Aorta (tissue), 5 donors: ENCODE results near the gene NFIL3. TPM values are rescaled to one million over a fixed set of nuclear protein-coding genes. Genes with fewer than 3 reads are reported as not detected.
"Not testable (repeated sequence)": the region's sequence is repeated elsewhere in the genome, so short reads cannot be mapped to it uniquely, and the experiment has no call there.

Experiments used
- ATAC-seq: fragments of 200-7000 bp; cut with Tn5 transposase; one replicate; pipeline ENCODE4 v1.9.1; 2022; ENCODE audit warnings: moderate library complexity; ENCODE audit not compliant: low FRiP score
- DNase-seq, 2 donors: peaks; one replicate each; pipeline ENCODE4 v3.0.0-alpha.2; 2020
- H3K27ac ChIP-seq, 2 donors: one replicate each; pipeline ENCODE4 v1.5.1; 2013; ENCODE audit warnings: low read length in 2 of 2, mild to moderate bottlenecking in 2 of 2, moderate library complexity in 2 of 2, control low read depth in 1 of 2, inconsistent platforms in 1 of 2, low read depth in 1 of 2
- H3K27me3 ChIP-seq, 2 donors: one replicate each; pipeline ENCODE4 v1.6.1; 2013; ENCODE audit warnings: control low read depth in 1 of 2, low read length in 1 of 2, mild to moderate bottlenecking in 1 of 2, moderate library complexity in 1 of 2; ENCODE audit not compliant: insufficient read depth in 2 of 2, control insufficient read depth in 1 of 2
- H3K36me3 ChIP-seq, 2 donors: one replicate each; pipeline ENCODE4 v1.6.1; 2013; ENCODE audit warnings: control low read depth in 1 of 2, low read length in 1 of 2, mild to moderate bottlenecking in 1 of 2; ENCODE audit not compliant: insufficient read depth in 2 of 2, control insufficient read depth in 1 of 2
- H3K4me1 ChIP-seq, 2 donors: one replicate each; pipeline ENCODE4 v1.6.1; 2013; ENCODE audit warnings: low read length in 2 of 2, control low read depth in 1 of 2, mild to moderate bottlenecking in 1 of 2, moderate library complexity in 1 of 2; ENCODE audit not compliant: insufficient read depth in 2 of 2, control insufficient read depth in 1 of 2
- H3K4me3 ChIP-seq, 2 donors: one replicate each; pipeline ENCODE4 v1.5.1; 2013; ENCODE audit warnings: low read length in 2 of 2, control low read depth in 1 of 2, mild to moderate bottlenecking in 1 of 2
- H3K9me3 ChIP-seq: one replicate; pipeline ENCODE4 v1.6.1; 2013; ENCODE audit warnings: mild to moderate bottlenecking, low read length; ENCODE audit not compliant: control insufficient read depth
- WGBS, 2 donors: extraction: QIAGEN DNeasy Blood & Tissue Kit; methylation state at CpG; one replicate each; pipeline ENCODE4 v1.1.7; 2013; 5-methylcytosine and 5-hydroxymethylcytosine counted together
- intact Hi-C, 2 donors: fragments of 100-400 bp; cut with DNase I; formaldehyde crosslinking; loops; one replicate each; pipeline versions ENCODE4 v1.14.2 to v1.15.0; 2022
- polyA plus RNA-seq, 2 donors: library from polyadenylated mRNA; stranded (reverse); fragments of 200-250 nt; gene quantifications; one replicate each; pipeline ENCODE4 v1.2.3, GENCODE V29; 2013
- total RNA-seq, 2 donors: library from RNA; stranded (reverse); fragmentation: NEBNext Ultra II Directional; extraction: Animal tissue kit (Norgen Biotek cat#: 25700); gene quantifications; one replicate each; pipeline ENCODE4 v1.2.1, GENCODE V29; 2021
- donor health status: healthy with polysubstance abuse.
- donor health status: Bipolar disorder and iron deficiency.
- donor health status: DM: no; HTN: no; CAD: no.
- donor health status: DM: no; HTN: no; CAD: no.
- donor health status: DM: yes; HTN: yes; CAD: no.

Gene NFIL3
- total and polyA plus RNA-seq, 4 donors, result 13.6 to 54.8 (median 21.5) TPM

GRCh38 chr9:91392435-91392834 is 31.2 kb downstream of the NFIL3 start:
- intact Hi-C loops, result no loop called here
- ATAC-seq (no peak), DNase-seq (no peak)
- H3K9me3 ChIP-seq, result no peaks in the 10 kb centered on the region
- no peaks in the 10 kb centered on the region for H3K27me3 ChIP-seq
- H3K4me1 ChIP-seq, result no peaks in the 10 kb centered on the region
- no peak overlapping the region for H3K4me3 ChIP-seq
- H3K27ac ChIP-seq, result no peak overlapping the region
- WGBS, 2 donors, result 100% methylated on average over 1 of the region's 1 CpG
- no peaks in the 10 kb centered on the region for H3K36me3 ChIP-seq

GRCh38 chr9:91391818-91392217 is 31.8 kb downstream of the NFIL3 start:
- Histone ChIP-seq H3K36me3 (no peaks in the 10 kb centered on the region), H3K4me1 (no peaks in the 10 kb centered on the region), H3K4me3 (no peak overlapping the region), H3K27me3 (no peaks in the 10 kb centered on the region), H3K9me3 (no peaks in the 10 kb centered on the region), H3K27ac (no peak overlapping the region)
- DNase-seq (no peak), ATAC-seq (no peak)
- 85 to 87% methylated on average over 2 of the region's 2 CpGs for WGBS, 2 donors
- intact Hi-C loops, result no loop called here

GRCh38 chr9:91391412-91391811 is 32.2 kb downstream of the NFIL3 start:
- no peaks in the 10 kb centered on the region for H3K9me3 ChIP-seq
- no peak for DNase-seq
- no peak for ATAC-seq
- no peaks in the 10 kb centered on the region for H3K27me3 ChIP-seq
- intact Hi-C loops, result no loop called here
- WGBS, 2 donors, result 84 to 85% methylated on average over 5 of the region's 5 CpGs
- H3K4me1 ChIP-seq, result no peaks in the 10 kb centered on the region
- H3K27ac ChIP-seq, result no peak overlapping the region
- no peak overlapping the region for H3K4me3 ChIP-seq
- H3K36me3 ChIP-seq, result no peaks in the 10 kb centered on the region

- 95 to 98% methylated on average over 4 of the region's 4 CpGs for WGBS, 2 donors
Observed at GRCh38 chr9:91389686-91390085, 33.9 kb downstream of the NFIL3 start.

GRCh38 chr9:91386765-91387164 is 36.9 kb downstream of the NFIL3 start:
- no peaks in the 10 kb centered on the region for H3K9me3 ChIP-seq
- DNase-seq (no peak), ATAC-seq (no peak)
- no peaks in the 10 kb centered on the region for H3K4me1 ChIP-seq
- H3K4me3 ChIP-seq, result no peak overlapping the region
- intact Hi-C loops, result no loop called here
- no peak overlapping the region for H3K27ac ChIP-seq
- no peaks in the 10 kb centered on the region for H3K36me3 ChIP-seq
- no peaks in the 10 kb centered on the region for H3K27me3 ChIP-seq

More at GRCh38 chr9:91389686-91390085, 33.9 kb downstream of the NFIL3 start:
- H3K27me3 ChIP-seq, H3K9me3 ChIP-seq, H3K4me3 ChIP-seq, DNase-seq, H3K36me3 ChIP-seq, ATAC-seq, intact Hi-C loops, H3K4me1 ChIP-seq, H3K27ac ChIP-seq: not testable (repeated sequence)

- no peak for ATAC-seq
- no peaks in the 10 kb centered on the region for H3K27me3 ChIP-seq
- H3K4me3 ChIP-seq, result no peak overlapping the region
- H3K4me1 ChIP-seq, result no peaks in the 10 kb centered on the region
- no peaks in the 10 kb centered on the region for H3K9me3 ChIP-seq
- H3K36me3 ChIP-seq, result no peaks in the 10 kb centered on the region
- H3K27ac ChIP-seq, result no peak overlapping the region
- intact Hi-C loops, result no loop called here
- 60 to 83% methylated on average over 1 of the region's 1 CpG for WGBS, 2 donors
- no peak for DNase-seq
Observed at GRCh38 chr9:91384954-91385353, 38.7 kb downstream of the NFIL3 start.

- H3K36me3 ChIP-seq, result no peaks in the 10 kb centered on the region
- no peak for DNase-seq
- ATAC-seq, result no peak
- H3K9me3 ChIP-seq, result no peaks in the 10 kb centered on the region
- intact Hi-C loops, result no loop called here
- H3K27ac ChIP-seq, result no peak overlapping the region
- H3K4me3 ChIP-seq, result no peak overlapping the region
- H3K4me1 ChIP-seq, result no peaks in the 10 kb centered on the region
- H3K27me3 ChIP-seq, result no peaks in the 10 kb centered on the region
Observed at GRCh38 chr9:91383577-91383976, 40.1 kb downstream of the NFIL3 start.

GRCh38 chr9:91382298-91382697 is 41.3 kb downstream of the NFIL3 start:
- intact Hi-C loops, result no loop called here
- WGBS, 2 donors, result 92% methylated on average over 4 of the region's 4 CpGs

GRCh38 chr9:91379426-91379825 is 44.2 kb downstream of the NFIL3 start:
- 60 to 72% methylated on average over 3 of the region's 3 CpGs for WGBS, 2 donors
- DNase-seq, result no peak
- no peak overlapping the region for H3K27ac ChIP-seq
- H3K4me3 ChIP-seq, result no peak overlapping the region
- no peaks in the 10 kb centered on the region for H3K27me3 ChIP-seq
- no peak for ATAC-seq
- no peaks in the 10 kb centered on the region for H3K36me3 ChIP-seq
- intact Hi-C loops, result no loop called here
- H3K9me3 ChIP-seq, result no peaks in the 10 kb centered on the region
- H3K4me1 ChIP-seq, result no peaks in the 10 kb centered on the region

More at GRCh38 chr9:91382298-91382697, 41.3 kb downstream of the NFIL3 start:
- ATAC-seq, result no peak
- Histone ChIP-seq H3K27ac (no peak overlapping the region), H3K36me3 (no peaks in the 10 kb centered on the region), H3K4me3 (no peak overlapping the region), H3K9me3 (no peaks in the 10 kb centered on the region), H3K4me1 (no peaks in the 10 kb centered on the region), H3K27me3 (no peaks in the 10 kb centered on the region)
- DNase-seq, result no peak
